ENCODE measurements around the gene DNASE1L3.
"Not testable (repeated sequence)": the region's sequence is repeated elsewhere in the genome, so short reads cannot be mapped to it uniquely, and the experiment has no call there.

Gene DNASE1L3

GRCh38 chr3:58217209-58217811 lies 6.5 kb upstream of the DNASE1L3 start:
- no peaks in the 10 kb centered on the region for H3K27me3 Mint-ChIP-seq (ENCODE audit: low read depth)
- no peak overlapping the region for H3K27ac Mint-ChIP-seq
- no peak overlapping the region for H3K4me3 Mint-ChIP-seq
- no peaks in the 10 kb centered on the region for H3K36me3 Mint-ChIP-seq (ENCODE audit: low read depth)
- H3K4me1 Mint-ChIP-seq (ENCODE audit: low read depth): peaks cover 36% of the 10 kb centered on the region
- H3K9me3 Mint-ChIP-seq: no peaks in the 10 kb centered on the region
- DNase-seq (ENCODE audit: low spot score): peak; percentile 48

DNA sequence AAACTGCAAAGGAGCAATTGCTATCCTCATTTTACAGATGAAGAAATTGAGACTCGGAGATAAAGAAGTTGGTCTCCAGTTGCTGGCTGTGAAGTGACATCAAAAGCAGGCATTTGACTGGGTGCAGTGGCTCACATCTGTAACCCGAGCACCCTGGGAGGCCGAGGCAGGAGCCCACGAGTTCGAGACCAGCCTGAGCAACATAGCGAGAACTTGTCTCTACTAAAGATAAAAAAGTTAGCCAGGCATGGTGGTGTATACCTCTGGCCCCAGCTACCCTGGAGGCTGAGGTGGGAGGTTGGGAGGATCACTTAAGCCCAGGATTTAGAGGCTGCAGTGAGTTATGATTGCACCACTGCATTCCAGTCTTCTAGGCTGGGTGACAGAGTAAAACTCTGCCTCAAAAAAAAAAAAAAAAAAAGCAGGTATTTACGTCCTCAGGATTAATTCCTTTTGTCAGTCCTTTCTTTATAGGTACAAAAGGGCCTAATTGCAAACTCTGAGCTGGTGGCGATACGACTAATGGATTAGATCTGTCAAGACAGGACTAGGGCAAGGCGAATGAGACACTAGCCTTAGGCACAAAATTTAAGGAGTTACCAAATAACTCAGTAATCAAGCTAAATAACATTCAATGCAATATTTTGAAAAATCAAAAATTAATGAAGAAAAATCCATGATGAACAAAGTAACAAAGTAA lies 5.9 kb upstream of the DNASE1L3 start:
- DNase-seq (ENCODE audit: low spot score): no peak
- H3K4me3 Mint-ChIP-seq: no peak overlapping the region
- peaks cover 36% of the 10 kb centered on the region for H3K4me1 Mint-ChIP-seq (ENCODE audit: low read depth)
- H3K9me3 Mint-ChIP-seq: no peaks in the 10 kb centered on the region
- no peak overlapping the region for H3K27ac Mint-ChIP-seq
- H3K36me3 Mint-ChIP-seq (ENCODE audit: low read depth): no peaks in the 10 kb centered on the region
- peaks cover 1% of the 10 kb centered on the region for H3K27me3 Mint-ChIP-seq (ENCODE audit: low read depth)

GRCh38 chr3:58215317-58216025 lies 4.7 kb upstream of the DNASE1L3 start:
- Mint-ChIP-seq H3K27ac (no peak overlapping the region), H3K36me3 (ENCODE audit: low read depth) (no peaks in the 10 kb centered on the region), H3K4me3 (no peak overlapping the region)

GRCh38 chr3:58214484-58215316 lies 3.9 kb upstream of the DNASE1L3 start:
- no peak overlapping the region for H3K4me3 Mint-ChIP-seq
- H3K27ac Mint-ChIP-seq: no peak overlapping the region
- peaks cover 9% of the 10 kb centered on the region for H3K27me3 Mint-ChIP-seq (ENCODE audit: low read depth)
- H3K9me3 Mint-ChIP-seq: no peaks in the 10 kb centered on the region
- peaks cover 26% of the 10 kb centered on the region for H3K4me1 Mint-ChIP-seq (ENCODE audit: low read depth)
- H3K36me3 Mint-ChIP-seq (ENCODE audit: low read depth): no peaks in the 10 kb centered on the region
- peak; percentile 68 for DNase-seq (ENCODE audit: low spot score)

More at GRCh38 chr3:58215317-58216025, 4.7 kb upstream of the DNASE1L3 start:
- Mint-ChIP-seq H3K9me3 (no peaks in the 10 kb centered on the region), H3K4me1 (ENCODE audit: low read depth) (peaks cover 31% of the 10 kb centered on the region), H3K27me3 (ENCODE audit: low read depth) (peaks cover 6% of the 10 kb centered on the region)
- no peak for DNase-seq (ENCODE audit: low spot score)

DNA sequence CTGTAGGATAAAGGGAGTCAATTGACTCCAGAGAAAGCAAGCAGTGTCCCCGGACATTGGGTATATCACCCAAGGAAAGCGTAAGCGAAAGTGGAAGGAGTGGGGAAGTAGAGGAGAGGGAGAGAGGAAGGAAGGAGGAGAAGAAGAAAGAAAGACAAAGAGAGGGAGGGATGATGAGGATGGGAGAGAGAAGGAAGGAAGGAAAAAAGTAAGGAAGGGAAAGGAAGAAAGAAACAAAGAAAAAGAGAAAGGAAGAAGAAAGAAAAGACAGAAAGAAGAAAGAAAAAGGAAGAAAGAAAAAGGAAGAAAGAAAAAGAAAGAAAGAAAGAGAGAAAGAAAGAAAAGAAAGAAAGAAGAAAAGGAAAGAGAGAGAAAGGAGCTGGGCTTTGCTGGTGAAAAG lies 839 bp downstream of the DNASE1L3 start:
- peaks cover 12% of the 10 kb centered on the region for H3K4me1 Mint-ChIP-seq (ENCODE audit: low read depth)
- no peak overlapping the region for H3K27ac Mint-ChIP-seq
- H3K36me3 Mint-ChIP-seq (ENCODE audit: low read depth): no peaks in the 10 kb centered on the region
- peaks cover 9% of the 10 kb centered on the region for H3K27me3 Mint-ChIP-seq (ENCODE audit: low read depth)
- no peak for DNase-seq (ENCODE audit: low spot score)
- no peaks in the 10 kb centered on the region for H3K9me3 Mint-ChIP-seq
- no peak overlapping the region for H3K4me3 Mint-ChIP-seq

- H3K4me3 Mint-ChIP-seq: no peak overlapping the region
- H3K27ac Mint-ChIP-seq: no peak overlapping the region
- H3K9me3 Mint-ChIP-seq: no peaks in the 10 kb centered on the region
- H3K4me1 Mint-ChIP-seq (ENCODE audit: low read depth): peaks cover 7% of the 10 kb centered on the region
- peaks cover 12% of the 10 kb centered on the region for H3K27me3 Mint-ChIP-seq (ENCODE audit: low read depth)
- DNase-seq (ENCODE audit: low spot score): no peak
- H3K36me3 Mint-ChIP-seq (ENCODE audit: low read depth): no peaks in the 10 kb centered on the region
These were observed 2.8 kb downstream of the DNASE1L3 start for GRCh38 chr3:58207954-58208353.

GRCh38 chr3:58206406-58207011 lies 4.3 kb downstream of the DNASE1L3 start:
- Mint-ChIP-seq H3K9me3 (no peaks in the 10 kb centered on the region), H3K4me3 (no peak overlapping the region), H3K27me3 (ENCODE audit: low read depth) (peaks cover 11% of the 10 kb centered on the region), H3K4me1 (ENCODE audit: low read depth) (peaks cover 7% of the 10 kb centered on the region), H3K27ac (no peak overlapping the region), H3K36me3 (ENCODE audit: low read depth) (no peaks in the 10 kb centered on the region)
- DNase-seq (ENCODE audit: low spot score): peak; percentile 66

- Mint-ChIP-seq H3K4me1 (ENCODE audit: low read depth) (peaks cover 7% of the 10 kb centered on the region), H3K27me3 (ENCODE audit: low read depth) (peaks cover 10% of the 10 kb centered on the region), H3K36me3 (ENCODE audit: low read depth) (no peaks in the 10 kb centered on the region), H3K4me3 (no peak overlapping the region), H3K27ac (no peak overlapping the region), H3K9me3 (no peaks in the 10 kb centered on the region)
- DNase-seq (ENCODE audit: low spot score): no peak
These were observed 4.8 kb downstream of the DNASE1L3 start for GRCh38 chr3:58205981-58206380.

DNA sequence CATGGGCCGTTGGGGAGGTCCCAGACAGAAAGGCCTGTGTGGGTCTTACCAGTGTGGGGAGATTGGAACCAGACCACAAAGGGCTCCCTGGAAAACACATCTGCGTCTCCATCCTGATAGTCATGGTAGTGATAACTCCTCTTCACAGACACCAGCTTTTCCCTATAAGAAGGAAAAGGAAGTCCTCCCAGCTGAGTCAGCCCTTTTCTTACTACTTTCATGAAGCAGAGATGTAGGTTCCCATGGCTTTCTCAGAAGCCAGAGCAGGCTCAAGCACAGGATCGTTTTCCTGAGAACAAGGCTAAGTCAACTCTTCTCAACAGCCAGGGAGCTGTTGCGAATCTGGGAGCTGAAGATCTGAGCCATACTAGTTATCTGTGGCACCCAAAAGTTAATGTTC lies 6.1 kb downstream of the DNASE1L3 start:
- no peaks in the 10 kb centered on the region for H3K36me3 Mint-ChIP-seq (ENCODE audit: low read depth)
- peaks cover 7% of the 10 kb centered on the region for H3K4me1 Mint-ChIP-seq (ENCODE audit: low read depth)
- H3K4me3 Mint-ChIP-seq: no peak overlapping the region
- DNase-seq (ENCODE audit: low spot score): no peak
- no peaks in the 10 kb centered on the region for H3K9me3 Mint-ChIP-seq
- no peak overlapping the region for H3K27ac Mint-ChIP-seq
- H3K27me3 Mint-ChIP-seq (ENCODE audit: low read depth): peaks cover 7% of the 10 kb centered on the region

DNA sequence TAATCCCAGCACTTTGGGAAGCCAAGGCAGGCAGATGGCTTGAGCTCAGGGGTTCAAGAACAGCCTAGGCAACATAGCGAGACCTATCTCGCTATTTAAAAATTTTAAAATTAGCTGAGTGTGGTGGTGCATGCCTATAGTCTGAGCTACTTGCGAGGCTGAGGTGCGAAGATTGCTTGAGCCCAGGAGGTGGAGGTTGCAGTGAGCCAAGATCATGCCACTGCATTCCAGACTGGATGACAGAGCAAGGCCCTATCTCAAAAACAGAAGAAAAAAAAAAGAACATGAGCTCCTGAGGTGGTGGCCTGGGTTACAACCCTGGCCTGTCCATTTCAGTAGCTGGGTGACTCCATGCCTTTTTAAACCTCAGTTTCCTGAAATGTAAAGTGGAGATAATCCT lies 7.2 kb downstream of the DNASE1L3 start:
- no peak for DNase-seq (ENCODE audit: low spot score)
- Mint-ChIP-seq H3K36me3 (ENCODE audit: low read depth) (no peaks in the 10 kb centered on the region), H3K4me1 (ENCODE audit: low read depth) (peaks cover 7% of the 10 kb centered on the region)

DNA sequence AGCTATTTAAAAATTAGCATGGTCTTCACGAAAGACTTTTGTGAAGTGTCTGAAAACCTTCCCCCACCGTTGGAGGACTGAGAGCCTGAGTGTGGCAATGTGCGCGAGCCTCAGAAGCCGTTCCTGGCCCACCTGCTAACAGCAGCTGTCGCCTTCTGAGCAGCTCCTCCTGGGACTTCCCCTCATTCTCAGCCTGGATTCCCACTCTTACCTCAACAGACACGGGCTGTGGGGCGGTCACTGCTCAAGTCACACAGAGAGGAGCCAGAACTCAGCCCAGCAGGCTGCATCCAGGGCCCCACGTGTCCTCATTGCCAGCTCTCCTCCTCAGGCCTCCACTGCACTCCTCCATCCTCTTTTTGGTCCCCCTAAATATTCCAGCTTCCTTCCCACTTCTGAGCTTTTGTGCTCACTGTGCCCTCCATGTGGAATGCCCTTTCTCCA lies 7.8 kb downstream of the DNASE1L3 start:
- no peaks in the 10 kb centered on the region for H3K9me3 Mint-ChIP-seq
- H3K4me1 Mint-ChIP-seq (ENCODE audit: low read depth): peaks cover 8% of the 10 kb centered on the region
- peaks cover 7% of the 10 kb centered on the region for H3K27me3 Mint-ChIP-seq (ENCODE audit: low read depth)
- no peaks in the 10 kb centered on the region for H3K36me3 Mint-ChIP-seq (ENCODE audit: low read depth)
- no peak overlapping the region for H3K4me3 Mint-ChIP-seq
- DNase-seq (ENCODE audit: low spot score): no peak
- H3K27ac Mint-ChIP-seq: no peak overlapping the region

More for the DNA sequence above, 7.2 kb downstream of the DNASE1L3 start:
- peaks cover 7% of the 10 kb centered on the region for H3K27me3 Mint-ChIP-seq (ENCODE audit: low read depth)
- no peak overlapping the region for H3K4me3 Mint-ChIP-seq
- H3K9me3 Mint-ChIP-seq: no peaks in the 10 kb centered on the region
- H3K27ac Mint-ChIP-seq: no peak overlapping the region

DNA sequence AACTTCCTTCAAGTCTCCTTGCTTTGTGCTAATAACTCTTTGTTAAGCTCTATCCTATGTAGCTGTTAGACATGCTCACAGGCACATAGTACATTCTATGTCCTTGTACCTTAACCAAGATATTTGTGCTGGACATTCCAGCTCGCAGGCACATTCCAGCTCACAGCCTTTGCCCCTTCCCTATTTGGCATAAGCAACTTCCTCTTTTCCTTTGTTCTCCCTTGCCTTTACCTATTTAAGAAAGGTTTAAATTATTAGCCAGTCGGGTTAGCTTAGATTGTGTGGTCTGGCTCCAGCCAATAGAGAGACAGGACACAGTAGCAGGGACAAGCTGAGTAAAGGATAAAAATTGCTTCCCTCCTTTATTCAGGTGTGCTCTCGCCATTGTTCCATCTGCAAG lies 9.3 kb downstream of the DNASE1L3 start:
- H3K4me3 Mint-ChIP-seq; H3K9me3 Mint-ChIP-seq; H3K4me1 Mint-ChIP-seq (ENCODE audit: low read depth): not testable (repeated sequence)

GRCh38 chr3:58200846-58201355 lies 9.9 kb downstream of the DNASE1L3 start:
- Mint-ChIP-seq H3K36me3 (ENCODE audit: low read depth) (no peaks in the 10 kb centered on the region), H3K4me3 (no peak overlapping the region), H3K9me3 (no peaks in the 10 kb centered on the region), H3K4me1 (ENCODE audit: low read depth) (peaks cover 2% of the 10 kb centered on the region), H3K27ac (no peak overlapping the region), H3K27me3 (ENCODE audit: low read depth) (peaks cover 7% of the 10 kb centered on the region)
- no peak for DNase-seq (ENCODE audit: low spot score)

More for the DNA sequence above, 9.3 kb downstream of the DNASE1L3 start:
- not testable (repeated sequence) for DNase-seq (ENCODE audit: low spot score); H3K36me3 Mint-ChIP-seq (ENCODE audit: low read depth); H3K27ac Mint-ChIP-seq; H3K27me3 Mint-ChIP-seq (ENCODE audit: low read depth)
